ENCODE data around the gene SLC6A7. TPM values are rescaled to one million over a fixed set of nuclear protein-coding genes. Genes with fewer than 3 reads are reported as not detected.

SLC6A7 gene
- polyA plus RNA-seq, 1 of the 3 experiments (the other 2 are of a cell fraction) = not detected

DNA sequence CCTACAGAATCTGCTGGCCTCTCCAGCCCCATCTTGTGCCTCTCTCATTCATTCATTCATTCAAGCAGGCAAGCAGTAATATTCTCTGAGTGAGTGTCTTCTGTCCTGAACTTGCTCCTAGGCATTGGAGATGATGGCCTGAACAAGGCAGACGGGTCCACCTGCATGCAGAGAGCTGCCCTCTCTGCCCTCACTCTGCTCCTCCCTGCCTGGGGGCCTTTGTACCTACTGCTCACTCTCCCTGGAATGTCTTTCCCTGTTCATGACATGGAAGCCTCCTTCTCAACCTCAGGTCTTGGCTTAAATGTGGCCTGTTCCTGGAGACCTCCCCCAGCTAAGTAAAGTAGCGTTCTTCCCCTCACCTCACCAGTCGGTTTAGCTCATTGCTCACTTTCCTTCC, 16.7 kb upstream of the SLC6A7 start:
- H2AFZ ChIP-seq (ENCODE audit: low read depth) = no peak overlapping the region
- no peaks in the 10 kb centered on the region for H3K36me3 ChIP-seq (replicated peaks in 1 of 2; ENCODE audit: control insufficient read depth in 1 of 2, insufficient read depth in 2 of 2, low read length in 1 of 2)
- no peak overlapping the region for H3K9ac ChIP-seq
- no peak overlapping the region for H3K4me2 ChIP-seq
- H3K4me1 ChIP-seq (ENCODE audit: control insufficient read depth in 1 of 2, insufficient read depth in 2 of 2, low read depth in 1 of 2, low read length in 1 of 2) = peaks cover 0 to 2% of the 10 kb centered on the region in 2 experiments; a peak in 1 of 4 replicates
- DNase-seq = no peak
- no peak for TF ChIP-seq TEAD4 (IDR thresholded peaks at IDR 0.05; ENCODE audit: borderline replicate concordance, insufficient read depth)
- TF ChIP-seq, protein P1, sequence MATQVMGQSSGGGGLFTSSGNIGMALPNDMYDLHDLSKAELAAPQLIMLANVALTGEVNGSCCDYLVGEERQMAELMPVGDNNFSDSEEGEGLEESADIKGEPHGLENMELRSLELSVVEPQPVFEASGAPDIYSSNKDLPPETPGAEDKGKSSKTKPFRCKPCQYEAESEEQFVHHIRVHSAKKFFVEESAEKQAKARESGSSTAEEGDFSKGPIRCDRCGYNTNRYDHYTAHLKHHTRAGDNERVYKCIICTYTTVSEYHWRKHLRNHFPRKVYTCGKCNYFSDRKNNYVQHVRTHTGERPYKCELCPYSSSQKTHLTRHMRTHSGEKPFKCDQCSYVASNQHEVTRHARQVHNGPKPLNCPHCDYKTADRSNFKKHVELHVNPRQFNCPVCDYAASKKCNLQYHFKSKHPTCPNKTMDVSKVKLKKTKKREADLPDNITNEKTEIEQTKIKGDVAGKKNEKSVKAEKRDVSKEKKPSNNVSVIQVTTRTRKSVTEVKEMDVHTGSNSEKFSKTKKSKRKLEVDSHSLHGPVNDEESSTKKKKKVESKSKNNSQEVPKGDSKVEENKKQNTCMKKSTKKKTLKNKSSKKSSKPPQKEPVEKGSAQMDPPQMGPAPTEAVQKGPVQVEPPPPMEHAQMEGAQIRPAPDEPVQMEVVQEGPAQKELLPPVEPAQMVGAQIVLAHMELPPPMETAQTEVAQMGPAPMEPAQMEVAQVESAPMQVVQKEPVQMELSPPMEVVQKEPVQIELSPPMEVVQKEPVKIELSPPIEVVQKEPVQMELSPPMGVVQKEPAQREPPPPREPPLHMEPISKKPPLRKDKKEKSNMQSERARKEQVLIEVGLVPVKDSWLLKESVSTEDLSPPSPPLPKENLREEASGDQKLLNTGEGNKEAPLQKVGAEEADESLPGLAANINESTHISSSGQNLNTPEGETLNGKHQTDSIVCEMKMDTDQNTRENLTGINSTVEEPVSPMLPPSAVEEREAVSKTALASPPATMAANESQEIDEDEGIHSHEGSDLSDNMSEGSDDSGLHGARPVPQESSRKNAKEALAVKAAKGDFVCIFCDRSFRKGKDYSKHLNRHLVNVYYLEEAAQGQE (IDR thresholded peaks at IDR 0.05; ENCODE audit: low read depth, low read length) = no peak
- TF ChIP-seq, protein P2, sequence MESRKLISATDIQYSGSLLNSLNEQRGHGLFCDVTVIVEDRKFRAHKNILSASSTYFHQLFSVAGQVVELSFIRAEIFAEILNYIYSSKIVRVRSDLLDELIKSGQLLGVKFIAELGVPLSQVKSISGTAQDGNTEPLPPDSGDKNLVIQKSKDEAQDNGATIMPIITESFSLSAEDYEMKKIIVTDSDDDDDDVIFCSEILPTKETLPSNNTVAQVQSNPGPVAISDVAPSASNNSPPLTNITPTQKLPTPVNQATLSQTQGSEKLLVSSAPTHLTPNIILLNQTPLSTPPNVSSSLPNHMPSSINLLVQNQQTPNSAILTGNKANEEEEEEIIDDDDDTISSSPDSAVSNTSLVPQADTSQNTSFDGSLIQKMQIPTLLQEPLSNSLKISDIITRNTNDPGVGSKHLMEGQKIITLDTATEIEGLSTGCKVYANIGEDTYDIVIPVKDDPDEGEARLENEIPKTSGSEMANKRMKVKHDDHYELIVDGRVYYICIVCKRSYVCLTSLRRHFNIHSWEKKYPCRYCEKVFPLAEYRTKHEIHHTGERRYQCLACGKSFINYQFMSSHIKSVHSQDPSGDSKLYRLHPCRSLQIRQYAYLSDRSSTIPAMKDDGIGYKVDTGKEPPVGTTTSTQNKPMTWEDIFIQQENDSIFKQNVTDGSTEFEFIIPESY (IDR thresholded peaks at IDR 0.05; ENCODE audit: borderline replicate concordance, low read depth) = no peak
- ChIA-PET CTCF (interaction anchor here (1.0 to 10.7 kb wide), 7 partner anchors 8 to 45 kb away, joined by 3 to 90 read pairs (median 5); no protein-coding TSS in a partner anchor), POLR2A (no interaction called here)
- no peaks in the 10 kb centered on the region for H4K20me1 ChIP-seq (ENCODE audit: insufficient read depth)
- no peaks in the 10 kb centered on the region for H3F3A ChIP-seq (replicated peaks; ENCODE audit: insufficient read depth)
- H3K27me3 ChIP-seq (ENCODE audit: insufficient read depth) = no peaks in the 10 kb centered on the region
- no peaks in the 10 kb centered on the region for H3K79me2 ChIP-seq (ENCODE audit: insufficient read depth)
- H3K4me3 ChIP-seq (ENCODE audit: low read depth in 2 of 2, low read length in 1 of 2) = no peak overlapping the region
- H3K9me2 ChIP-seq = no peaks in the 10 kb centered on the region
- no peak overlapping the region for H3K27ac ChIP-seq (ENCODE audit: low read depth in 2 of 2, low read length in 1 of 2)
- 97% methylated on average over 3 of the region's 3 CpGs for WGBS (ENCODE audit: low lambda C conversion rate)
- no peaks in the 10 kb centered on the region for H3K9me3 ChIP-seq

DNA sequence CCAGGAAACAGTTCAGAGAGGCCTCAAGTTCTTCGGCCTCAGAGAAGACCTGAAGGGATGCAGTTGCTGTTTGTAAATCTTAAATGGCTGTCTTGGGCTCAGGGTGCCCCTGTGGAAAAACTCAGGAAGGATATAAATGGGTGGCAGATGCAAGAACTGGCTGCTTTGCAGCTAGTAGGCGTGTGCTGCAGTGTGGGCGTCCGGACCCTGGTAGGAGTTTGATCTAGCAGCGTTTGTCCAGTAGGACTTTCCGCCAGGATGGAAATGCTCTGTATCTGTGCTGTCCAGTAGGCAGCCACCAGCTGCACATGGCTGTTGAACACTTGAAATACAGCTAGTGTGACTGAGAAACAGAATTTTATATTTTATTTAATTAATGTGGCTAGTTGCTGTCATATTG, 15.6 kb upstream of the SLC6A7 start:
- H3K27me3 ChIP-seq (ENCODE audit: insufficient read depth) = no peaks in the 10 kb centered on the region
- no peak for DNase-seq
- no peak overlapping the region for H3K4me2 ChIP-seq
- WGBS (ENCODE audit: low lambda C conversion rate) = 95% methylated on average over 6 of the region's 6 CpGs
- no peaks in the 10 kb centered on the region for H3K9me2 ChIP-seq
- H2AFZ ChIP-seq (ENCODE audit: low read depth) = no peak overlapping the region
- H3K36me3 ChIP-seq (replicated peaks in 1 of 2; ENCODE audit: control insufficient read depth in 1 of 2, insufficient read depth in 2 of 2, low read length in 1 of 2) = no peaks in the 10 kb centered on the region
- H3K79me2 ChIP-seq (ENCODE audit: insufficient read depth) = no peaks in the 10 kb centered on the region
- H3K9ac ChIP-seq = no peak overlapping the region
- H3K9me3 ChIP-seq = no peaks in the 10 kb centered on the region
- no peak for TF ChIP-seq POLR2AphosphoS5 (IDR thresholded peaks at IDR 0.05; ENCODE audit: low read depth, low read length)
- TF ChIP-seq EP300 (IDR thresholded peaks at IDR 0.05; ENCODE audit: borderline replicate concordance in 1 of 2, low read depth in 1 of 2, low read length in 1 of 2) = no peak
- TF ChIP-seq RFX5 (IDR thresholded peaks at IDR 0.05; ENCODE audit: low read length) = no peak
- no peaks in the 10 kb centered on the region for H3F3A ChIP-seq (replicated peaks; ENCODE audit: insufficient read depth)
- H3K4me1 ChIP-seq (ENCODE audit: control insufficient read depth in 1 of 2, insufficient read depth in 2 of 2, low read depth in 1 of 2, low read length in 1 of 2) = no peaks in the 10 kb centered on the region; a peak in 1 of 4 replicates
- H4K20me1 ChIP-seq (ENCODE audit: insufficient read depth) = no peaks in the 10 kb centered on the region
- H3K27ac ChIP-seq (ENCODE audit: low read depth in 2 of 2, low read length in 1 of 2) = no peak overlapping the region
- POLR2A ChIA-PET = no interaction called here
- CTCF ChIA-PET = interaction anchor here (1.3 to 10.7 kb wide), 10 partner anchors 10 to 50 kb away, joined by 3 to 90 read pairs (median 8); partner anchors contain the start of gene SLC6A7
- H3K4me3 ChIP-seq (ENCODE audit: low read depth in 2 of 2, low read length in 1 of 2) = no peak overlapping the region
